IMR-90 (cell line): ENCODE data around the gene GIT2. TPM values are rescaled to one million over a fixed set of nuclear protein-coding genes. Genes with fewer than 3 reads are reported as not detected.

Source experiments
- MAFK ChIP-seq: IDR thresholded peaks from 2 replicates; pipeline ENCODE4 v1.6.1; 2012; ENCODE audit warnings: low read depth, low read length, improper control_type of control experiment
- RAD21 ChIP-seq: IDR thresholded peaks from 2 replicates; pipeline ENCODE4 v1.6.1; 2012; ENCODE audit warnings: low read length, improper control_type of control experiment
- SMC3 ChIP-seq: fragments of 150-350 bp; IDR thresholded peaks from 2 replicates; pipeline ENCODE4 v1.6.1; 2016; ENCODE audit warnings: low read depth, mild to moderate bottlenecking, antibody characterized with exemption, low read length, moderate library complexity
- polyA plus RNA-seq, 3 experiments: library from polyadenylated mRNA; depleted of rRNA; stranded (reverse); fragments of >200 nt; gene quantifications; 2 replicates each; pipeline ENCODE4 v1.2.3, GENCODE V29; 2012; ENCODE audit warnings: low replicate concordance in 1 of 3
- total RNA-seq: library from RNA; depleted of rRNA; stranded (reverse); fragments of >200 nt; gene quantifications from 2 replicates; pipeline ENCODE4 v1.2.3, GENCODE V29; 2012

The GIT2 gene
- total and polyA plus RNA-seq, 2 of the 4 experiments (the other 2 are of a cell fraction): 48.0 to 71.9 TPM

DNA sequence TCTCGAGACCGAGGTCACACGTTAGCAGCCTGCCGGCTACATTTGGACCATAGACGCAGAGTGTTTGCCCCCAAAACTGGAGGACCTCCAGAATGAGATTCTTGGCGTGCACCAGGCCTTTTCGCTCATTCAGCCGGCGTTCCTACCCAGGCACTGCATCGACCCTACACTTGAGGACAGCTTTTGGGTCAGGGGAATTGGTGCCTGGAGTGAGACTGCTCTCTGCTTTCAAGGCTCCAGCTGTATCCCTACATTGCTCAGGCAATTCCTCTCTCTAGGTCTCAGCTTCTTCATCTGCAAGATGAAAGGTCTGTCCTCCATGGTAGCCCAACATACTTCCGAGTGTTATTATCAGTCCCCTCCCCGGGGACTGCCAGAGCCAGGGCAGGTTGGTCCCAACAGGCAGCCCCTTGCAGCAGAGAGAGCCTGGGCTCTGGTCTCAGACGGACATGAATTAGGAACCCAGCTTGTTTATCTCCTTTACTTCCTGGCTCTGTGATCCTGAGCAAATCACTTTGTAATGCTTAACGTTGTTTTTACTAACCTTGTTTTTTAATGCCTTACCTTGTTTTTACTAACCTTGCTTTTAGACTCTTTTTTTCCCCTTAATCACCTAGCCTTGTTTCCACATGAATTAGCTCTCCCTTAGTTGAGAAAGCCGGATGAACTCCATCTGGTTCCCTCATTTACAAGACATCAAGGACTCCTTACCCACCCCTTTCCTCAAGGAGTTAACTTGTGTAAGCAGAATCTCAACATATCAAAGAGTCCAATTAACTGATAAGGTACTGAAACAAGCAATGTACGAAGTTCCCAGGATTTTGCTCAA is 95.2 kb downstream of the GIT2 start (continued):
- TF ChIP-seq MAFK: no peak
- no peak for TF ChIP-seq SMC3
- no peak for TF ChIP-seq RAD21
